H1 (cell line): ENCODE results near the gene TNRC6A. TPM values are rescaled to one million over a fixed set of nuclear protein-coding genes. Genes with fewer than 3 reads are reported as not detected.

ENCODE experiments used
- CTCF ChIA-PET: fragments of 300-600 bp; sonication (Branson Sonifier 250); formaldehyde crosslinking; loops from one replicate; lab custom pipeline; 2021; ENCODE audit not compliant: partially characterized antibody; lab: Charles Lee
- POLR2A ChIA-PET: fragments of 300-600 bp; sonication (Branson Sonifier 250); formaldehyde crosslinking; loops from one replicate; lab custom pipeline; 2021; ENCODE audit warnings: inconsistent platforms; ENCODE audit not compliant: partially characterized antibody; lab: Charles Lee
- DNase-seq, 2 experiments: peaks; one replicate each; pipeline versions ENCODE4 v3.0.0 to v3.0.0-alpha.2; 2010 to 2022; ENCODE audit warnings: low spot score in 2 of 2, low read depth in 1 of 2, mixed read lengths in 1 of 2
- FAIRE-seq: peaks from 2 replicates; lab custom pipeline; 2011; peaks lifted over from hg19 to GRCh38; lab: Jason Lieb, UNC
- H2AFZ ChIP-seq: 2 replicates; pipeline ENCODE4 v1.8.1; 2012; ENCODE audit warnings: low read length, inconsistent platforms
- H2AK5ac ChIP-seq: 2 replicates; pipeline ENCODE4 v1.6.1; 2013; ENCODE audit warnings: low read depth, low read length
- H2BK120ac ChIP-seq: replicated peaks from 2 replicates; pipeline ENCODE3; 2013; ENCODE audit warnings: low read depth, low read length, inconsistent platforms
- H2BK12ac ChIP-seq: 2 replicates; pipeline ENCODE4 v1.6.1; 2013; ENCODE audit warnings: low read depth, low read length
- H2BK15ac ChIP-seq: 2 replicates; pipeline ENCODE4 v1.6.1; 2013; ENCODE audit warnings: low read length
- H2BK20ac ChIP-seq: 2 replicates; pipeline ENCODE4 v1.6.1; 2013; ENCODE audit warnings: low read length
- H2BK5ac ChIP-seq: 2 replicates; pipeline ENCODE4 v1.6.1; 2013; ENCODE audit warnings: low read depth, low read length
- H3K14ac ChIP-seq: 2 replicates; pipeline ENCODE4 v1.6.1; 2013; ENCODE audit warnings: inconsistent platforms; ENCODE audit not compliant: insufficient read length
- H3K18ac ChIP-seq: 2 replicates; pipeline ENCODE4 v1.6.1; 2013; ENCODE audit warnings: low read length; ENCODE audit errors: extremely low read depth
- H3K23ac ChIP-seq: 2 replicates; pipeline ENCODE4 v1.6.1; 2013; ENCODE audit warnings: inconsistent platforms; ENCODE audit not compliant: insufficient read length
- H3K23me2 ChIP-seq: 2 replicates; pipeline ENCODE4 v1.6.1; 2013; ENCODE audit warnings: low read depth, low read length
- H3K27ac ChIP-seq: 2 replicates; pipeline ENCODE4 v1.6.1; 2011; ENCODE audit warnings: low read depth, low read length, inconsistent platforms
- H3K27me3 ChIP-seq, 4 experiments: replicated peaks in 1 of 4; 1 replicate in 1 of 4; 2 replicates in 3 of 4; pipeline versions ENCODE4 v1.6.1 to v1.8.1; 2011 to 2013; ENCODE audit warnings: low read length in 3 of 4, mild to moderate bottlenecking in 3 of 4, inconsistent platforms in 2 of 4, mixed read lengths in 2 of 4, moderate library complexity in 1 of 4; ENCODE audit not compliant: control insufficient read depth in 3 of 4, insufficient read depth in 3 of 4; ENCODE audit errors: extremely low read depth in 1 of 4
- H3K36me3 ChIP-seq, 4 experiments: 2 replicates each; pipeline versions ENCODE4 v1.6.1 to v1.8.1; 2011 to 2013; ENCODE audit warnings: mild to moderate bottlenecking in 4 of 4, low read length in 3 of 4, moderate library complexity in 2 of 4, control low read depth in 1 of 4, inconsistent platforms in 1 of 4; ENCODE audit not compliant: insufficient read depth in 4 of 4, control insufficient read depth in 2 of 4
- H3K4ac ChIP-seq: replicated peaks from 2 replicates; pipeline ENCODE3; 2013; ENCODE audit warnings: low read length, low read depth, mixed read lengths, inconsistent platforms; ENCODE audit not compliant: insufficient read length
- H3K4me1 ChIP-seq, 4 experiments: replicated peaks in 1 of 4; 1 replicate in 1 of 4; 2 replicates in 3 of 4; pipeline versions ENCODE4 v1.6.1 to v1.8.1; 2011 to 2013; ENCODE audit warnings: low read length in 3 of 4, inconsistent platforms in 2 of 4, mixed read lengths in 1 of 4; ENCODE audit not compliant: insufficient read depth in 4 of 4, control insufficient read depth in 3 of 4
- H3K4me2 ChIP-seq, 2 experiments: 2 replicates each; pipeline versions ENCODE4 v1.6.1 to v1.8.1; 2011 to 2013; ENCODE audit warnings: low read depth in 2 of 2, low read length in 2 of 2, control low read depth in 1 of 2, inconsistent platforms in 1 of 2, mild to moderate bottlenecking in 1 of 2; ENCODE audit not compliant: insufficient read depth in 1 of 2
- H3K4me3 ChIP-seq, 4 experiments: fragments of 200-600, 300-600 bp in 1 of 4; sonication (generic), shearing (Covaris generic), sonication (Bioruptor Twin) in 1 of 4; 2 replicates each; pipeline versions ENCODE4 v1.5.1 to v1.8.1; 2011 to 2016; ENCODE audit warnings: low read length in 4 of 4, low read depth in 3 of 4, control low read depth in 2 of 4, inconsistent platforms in 2 of 4, mild to moderate bottlenecking in 2 of 4, mixed read lengths in 1 of 4, moderate library complexity in 1 of 4; ENCODE audit not compliant: insufficient read depth in 2 of 4; ENCODE audit errors: extremely low read depth in 1 of 4
- H3K56ac ChIP-seq: replicated peaks from 2 replicates; pipeline ENCODE3; 2013; ENCODE audit warnings: low read depth, mild to moderate bottlenecking, mixed read lengths, low read length, inconsistent platforms; ENCODE audit not compliant: insufficient read length
- H3K79me1 ChIP-seq: 2 replicates; pipeline ENCODE4 v1.6.1; 2013; ENCODE audit warnings: low read depth, low read length, control low read depth
- H3K79me2 ChIP-seq, 2 experiments: 2 replicates each; pipeline versions ENCODE4 v1.6.1 to v1.8.1; 2012 to 2013; ENCODE audit warnings: low read length in 2 of 2, mild to moderate bottlenecking in 2 of 2, inconsistent platforms in 1 of 2; ENCODE audit not compliant: insufficient read depth in 2 of 2, control insufficient read depth in 1 of 2
- H3K9ac ChIP-seq, 4 experiments: replicated peaks in 1 of 4; 1 replicate in 1 of 4; 2 replicates in 3 of 4; pipeline versions ENCODE4 v1.6.1 to v1.8.1; 2011 to 2013; ENCODE audit warnings: low read depth in 3 of 4, low read length in 3 of 4, control low read depth in 2 of 4, mild to moderate bottlenecking in 2 of 4, moderate library complexity in 2 of 4, inconsistent platforms in 1 of 4; ENCODE audit errors: extremely low read depth in 1 of 4
- H3K9me3 ChIP-seq, 2 experiments: 2 replicates each; pipeline versions ENCODE4 v1.6.1 to v1.8.1; 2012 to 2013; ENCODE audit warnings: mild to moderate bottlenecking in 2 of 2, moderate library complexity in 2 of 2, control low read depth in 1 of 2, inconsistent platforms in 1 of 2, low read depth in 1 of 2, low read length in 1 of 2, mixed read lengths in 1 of 2; ENCODE audit not compliant: insufficient read depth in 2 of 2
- H4K20me1 ChIP-seq, 2 experiments: replicated peaks in 1 of 2; 2 replicates each; pipeline versions ENCODE3 to v1.8.1; 2011 to 2013; ENCODE audit warnings: inconsistent platforms in 2 of 2, low read length in 2 of 2, mild to moderate bottlenecking in 1 of 2; ENCODE audit not compliant: insufficient read depth in 2 of 2, control insufficient read depth in 1 of 2
- H4K5ac ChIP-seq: 2 replicates; pipeline ENCODE4 v1.6.1; 2013; ENCODE audit warnings: low read length, low read depth, mixed read lengths, inconsistent platforms; ENCODE audit not compliant: insufficient read length
- H4K8ac ChIP-seq: 2 replicates; pipeline ENCODE4 v1.8.0; 2013; ENCODE audit warnings: mild to moderate bottlenecking, moderate library complexity, low read length, inconsistent platforms; ENCODE audit not compliant: insufficient read depth; ENCODE audit errors: extremely low read depth
- H4K91ac ChIP-seq: replicated peaks from 2 replicates; pipeline ENCODE3; 2013; ENCODE audit warnings: low read length, mixed read lengths, inconsistent platforms; ENCODE audit not compliant: insufficient read length
- ATF3 ChIP-seq: IDR thresholded peaks from 2 replicates; pipeline ENCODE4 v1.6.1; 2011; ENCODE audit warnings: low read depth, mild to moderate bottlenecking, low read length; ENCODE audit not compliant: insufficient read depth
- EP300 ChIP-seq, 2 experiments: IDR thresholded peaks; 1 replicate in 1 of 2; 2 replicates in 1 of 2; pipeline ENCODE4 v1.6.1; 2011 to 2012; ENCODE audit warnings: low read depth in 2 of 2, low read length in 2 of 2, mild to moderate bottlenecking in 2 of 2, borderline replicate concordance in 1 of 2, inconsistent platforms in 1 of 2, moderate library complexity in 1 of 2
- MAFK ChIP-seq: IDR thresholded peaks from 2 replicates; pipeline ENCODE4 v1.6.1; 2012; ENCODE audit warnings: low read depth, mild to moderate bottlenecking, improper control_type of control experiment, low read length
- NRF1 ChIP-seq: IDR thresholded peaks from 2 replicates; pipeline ENCODE4 v1.6.1; 2011; ENCODE audit warnings: mild to moderate bottlenecking, low read depth, low read length, improper control_type of control experiment
- POLR2AphosphoS5 ChIP-seq: IDR thresholded peaks from 2 replicates; pipeline ENCODE4 v1.6.1; 2011; ENCODE audit warnings: low read depth, low read length
- RAD21 ChIP-seq, 2 experiments: IDR thresholded peaks in 1 of 2; conservative IDR thresholded peaks in 1 of 2; 2 replicates each; pipeline ENCODE4 v1.6.1; 2011; ENCODE audit warnings: low read depth in 2 of 2, low read length in 2 of 2, improper control_type of control experiment in 1 of 2, inconsistent platforms in 1 of 2, mild to moderate bottlenecking in 1 of 2, moderate library complexity in 1 of 2
- RBBP5 ChIP-seq: IDR thresholded peaks from 2 replicates; pipeline ENCODE4 v1.7.1; 2012; ENCODE audit warnings: low read depth, mild to moderate bottlenecking, inconsistent platforms, low read length, moderate library complexity, borderline replicate concordance
- RFX5 ChIP-seq: IDR thresholded peaks from 2 replicates; pipeline ENCODE4 v1.6.1; 2011; ENCODE audit warnings: low read depth, low read length, improper control_type of control experiment, borderline replicate concordance
- RXRA ChIP-seq: IDR thresholded peaks from 2 replicates; pipeline ENCODE4 v1.6.1; 2011; ENCODE audit warnings: low read depth, mild to moderate bottlenecking, low read length, moderate library complexity; ENCODE audit not compliant: insufficient read depth
- SAP30 ChIP-seq: fragments of 300-600 bp; sonication (generic); IDR thresholded peaks from 2 replicates; pipeline ENCODE4 v1.7.1; 2012; ENCODE audit warnings: low read length, moderate library complexity, mild to moderate bottlenecking, inconsistent platforms; ENCODE audit not compliant: insufficient read depth, insufficient replicate concordance
- TAF7 ChIP-seq: optimal IDR thresholded peaks from 2 replicates; pipeline ENCODE3; 2011; ENCODE audit warnings: low read depth, mild to moderate bottlenecking, inconsistent platforms, low read length, moderate library complexity, borderline replicate concordance
- TEAD4 ChIP-seq: IDR thresholded peaks from 2 replicates; pipeline ENCODE4 v1.6.1; 2012; ENCODE audit warnings: low read depth, low read length, inconsistent platforms, mixed read lengths
- YY1 ChIP-seq: IDR thresholded peaks from 2 replicates; pipeline ENCODE4 v1.6.1; 2011; ENCODE audit warnings: low read depth, mild to moderate bottlenecking, low read length
- WGBS, 2 experiments: shearing (Covaris generic) in 1 of 2; methylation state at CpG; one replicate each; pipeline versions ENCODE4 v1.1.6 to v1.1.7; 2013 to 2015; ENCODE audit warnings: low lambda C conversion rate in 2 of 2, mixed read lengths in 2 of 2, inconsistent platforms in 1 of 2, low coverage in 1 of 2, missing lambda C conversion rate in 1 of 2; ENCODE audit not compliant: insufficient replicate concordance in 2 of 2, insufficient coverage in 1 of 2, insufficient read length in 1 of 2; ENCODE audit errors: extremely low coverage in 1 of 2, missing lambda C conversion rate in 1 of 2; 5-methylcytosine and 5-hydroxymethylcytosine counted together
- polyA plus RNA-seq, 7 experiments: library from polyadenylated mRNA; depleted of rRNA in 3 of 7; stranded (reverse) in 5 of 7; unstranded in 2 of 7; fragments of >200 nt in 5 of 7; fragments of 200-250 nt in 2 of 7; gene quantifications; 1 replicate in 5 of 7; 2 replicates in 1 of 7; 4 replicates in 1 of 7; pipeline versions ENCODE4 v1.2.1 to v1.2.3, GENCODE V29; 2011 to 2013; ENCODE audit warnings: missing spikeins in 2 of 7, mixed read lengths in 2 of 7
- total RNA-seq: library from RNA; stranded (reverse); fragmentation: NEBNext Ultra II Directional; extraction: Animal tissue kit (Norgen Biotek cat#: 25700); gene quantifications from 2 replicates; pipeline ENCODE4 v1.2.1, GENCODE V29; 2021

Gene TNRC6A
- total and polyA plus RNA-seq, 2 of the 8 experiments (the other 6 are each of a cell fraction or from before 2014, with no cell fraction given), result 67.6 to 103 TPM

- Histone ChIP-seq H3K23ac (no peak overlapping the region), H3K4ac (no peak overlapping the region), H2BK120ac (no peak overlapping the region), H3K36me3 (no peaks in the 10 kb centered on the region), H3K56ac (no peak overlapping the region), H3K4me3 (no peak overlapping the region), H3K4me2 (no peak overlapping the region), H3K27ac (no peak overlapping the region), H3K9ac (no peak overlapping the region), H2BK20ac (no peak overlapping the region), H3K4me1 (peaks cover 0 to 3% (median 0%) of the 10 kb centered on the region in 4 experiments; a peak in 1 of 7 replicates), H2BK12ac (no peak overlapping the region), H4K5ac (no peak overlapping the region), H3K79me1 (no peaks in the 10 kb centered on the region), H3K27me3 (no peaks in the 10 kb centered on the region), H2AK5ac (no peak overlapping the region), H3K18ac (no peak overlapping the region), H3K23me2 (no peaks in the 10 kb centered on the region), H4K91ac (no peak overlapping the region), H3K9me3 (no peaks in the 10 kb centered on the region), H3K79me2 (no peaks in the 10 kb centered on the region), H2AFZ (no peak overlapping the region), H2BK15ac (no peak overlapping the region), H2BK5ac (no peak overlapping the region), H4K8ac (no peak overlapping the region), H3K14ac (no peak overlapping the region), H4K20me1 (no peaks in the 10 kb centered on the region)
- WGBS, 2 experiments, result 83% methylated on average over 8 of the region's 8 CpGs; no CpG with 5 or more reads in 1 of the 2 experiments
- FAIRE-seq, result no peak
- ChIA-PET CTCF (interaction anchor here (0.6 kb wide), 1 partner anchor 940 kb away, joined by 3 read pairs; no protein-coding TSS in a partner anchor), POLR2A (no interaction called here)
- DNase-seq, result no peak
- TF ChIP-seq RFX5, result no peak
- no peak for TF ChIP-seq RBBP5
- no peak for TF ChIP-seq RAD21 (IDR thresholded peaks at IDR 0.05 in 1 of 2, conservative IDR thresholded peaks at IDR 0.05 in 1 of 2; ENCODE audit: low read depth in 2 of 2, low read length in 2 of 2)
- no peak for TF ChIP-seq YY1
- TF ChIP-seq NRF1, result no peak
- no peak for TF ChIP-seq RXRA
- TF ChIP-seq EP300 (IDR thresholded peaks at IDR 0.05; ENCODE audit: borderline replicate concordance in 1 of 2, low read depth in 2 of 2, low read length in 2 of 2), result no peak
- TF ChIP-seq TAF7, result no peak
- TF ChIP-seq SAP30, result no peak
- no peak for TF ChIP-seq MAFK
- TF ChIP-seq TEAD4, result no peak
- TF ChIP-seq POLR2AphosphoS5, result no peak
- no peak for TF ChIP-seq ATF3
These were observed 122.8 kb downstream of the TNRC6A start for GRCh38 chr16:24852281-24852721.
